Measurements from ENCODE around the gene FAT2. TPM values are rescaled to one million over a fixed set of nuclear protein-coding genes. Genes with fewer than 3 reads are reported as not detected.

The FAT2 gene
- polyA plus RNA-seq, 3 donors: not detected

DNA sequence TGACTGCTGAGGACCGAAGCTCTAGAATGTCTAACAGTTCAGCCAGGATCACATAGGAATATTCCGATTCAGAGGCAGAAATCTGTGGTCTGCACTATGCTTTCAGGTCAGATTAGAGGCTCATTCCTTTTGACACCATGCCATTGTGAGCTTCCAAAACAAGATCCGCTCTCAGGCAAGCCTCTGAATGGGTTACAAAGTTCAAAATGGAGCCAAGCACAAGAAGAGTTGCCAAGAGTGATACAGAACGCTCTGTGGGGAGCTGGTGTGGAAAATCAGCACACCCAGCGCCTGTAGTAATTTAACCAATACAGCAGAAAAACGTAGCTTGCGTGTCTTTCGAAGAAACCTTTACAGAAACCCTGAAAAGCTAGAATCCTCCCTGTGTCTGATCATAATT lies 33.3 kb upstream of the FAT2 start:
- Histone ChIP-seq H3K9ac (ENCODE audit: insufficient read depth, low read length, poor library complexity, severe bottlenecking) (no peak overlapping the region), H3K4me1 (ENCODE audit: control insufficient read depth in 1 of 2, insufficient read depth in 2 of 2, low read length in 2 of 2) (no peaks in the 10 kb centered on the region), H3K27ac (ENCODE audit: low read depth in 1 of 2, low read length in 2 of 2) (no peak overlapping the region), H3K4me2 (replicated peaks; ENCODE audit: extremely low read depth, low read length, poor library complexity, severe bottlenecking) (no peak overlapping the region), H3K36me3 (replicated peaks in 1 of 2; ENCODE audit: control insufficient read depth in 1 of 2, insufficient read depth in 2 of 2, low read length in 2 of 2) (no peaks in the 10 kb centered on the region), H4K20me1 (ENCODE audit: insufficient read depth, low read length) (no peaks in the 10 kb centered on the region), H3K4me3 (replicated peaks in 1 of 3; ENCODE audit: low read depth in 2 of 3, low read length in 3 of 3) (no peak overlapping the region), H3K79me2 (ENCODE audit: insufficient read depth, low read length) (no peaks in the 10 kb centered on the region), H3K27me3 (ENCODE audit: control insufficient read depth in 2 of 2, insufficient read depth in 2 of 2, low read length in 2 of 2) (no peaks in the 10 kb centered on the region), H3K9me3 (replicated peaks in 1 of 2; ENCODE audit: control insufficient read depth in 1 of 2, insufficient read depth in 1 of 2, low read length in 2 of 2) (no peaks in the 10 kb centered on the region), H2AFZ (ENCODE audit: insufficient read depth, low read depth, low read length, poor library complexity, severe bottlenecking) (no peak overlapping the region)
- Mint-ChIP-seq H3K27me3 (ENCODE audit: low read depth in 3 of 3) (peaks cover 6 to 14% (median 13%) of the 10 kb centered on the region in 3 donors), H3K4me3 (no peak overlapping the region), H3K27ac (no peak overlapping the region), H3K9me3 (no peaks in the 10 kb centered on the region), H3K4me1 (no peaks in the 10 kb centered on the region), H3K36me3 (no peaks in the 10 kb centered on the region)
- 96% methylated on average over 4 of the region's 8 CpGs for WGBS (ENCODE audit: insufficient coverage)
- intact Hi-C loops (cut with micrococcal nuclease): no loop called here
- DNase-seq: no peak
- TF ChIP-seq CTCF (IDR thresholded peaks at IDR 0.05): no peak

DNA sequence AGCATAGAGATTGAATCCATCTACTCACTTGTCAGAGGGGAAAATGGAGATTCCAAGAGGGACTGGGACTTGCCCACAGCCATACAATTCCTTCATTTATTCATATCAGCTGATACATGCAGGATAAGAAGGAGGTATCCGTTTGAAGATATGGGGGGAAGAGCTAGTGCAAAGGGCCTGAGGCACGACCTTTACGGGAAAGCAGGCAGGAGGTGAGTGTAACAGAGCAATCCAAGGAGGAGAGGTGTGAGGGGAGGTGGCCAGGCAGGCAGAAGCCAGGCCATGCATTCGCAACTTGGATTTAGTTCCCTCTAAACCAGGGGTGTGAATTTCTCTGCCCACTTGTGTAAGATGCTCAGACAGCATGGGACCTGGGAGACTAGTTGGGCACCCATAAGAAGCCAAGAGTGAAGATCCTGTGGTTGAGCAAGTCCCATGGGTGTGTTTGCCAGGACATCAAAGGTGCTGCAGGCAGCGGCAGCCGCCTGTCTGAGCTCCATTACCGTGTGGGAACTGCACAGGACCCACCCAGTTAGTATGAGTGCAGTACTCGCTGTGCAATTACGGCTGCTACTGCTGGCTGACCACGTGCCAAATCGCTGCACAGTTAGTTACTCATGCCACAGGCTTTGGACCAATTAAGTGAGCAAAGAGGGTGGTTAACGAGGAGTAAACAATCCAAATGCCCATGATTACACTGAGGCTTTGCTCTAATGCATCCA lies 31.4 kb upstream of the FAT2 start:
- H3K27me3 ChIP-seq (ENCODE audit: control insufficient read depth in 2 of 2, insufficient read depth in 2 of 2, low read length in 2 of 2): no peaks in the 10 kb centered on the region
- H3K4me3 ChIP-seq (replicated peaks in 1 of 3; ENCODE audit: low read depth in 2 of 3, low read length in 3 of 3): no peak overlapping the region
- peaks cover 6 to 11% (median 10%) of the 10 kb centered on the region in 3 donors for H3K27me3 Mint-ChIP-seq (ENCODE audit: low read depth in 3 of 3)
- H3K9ac ChIP-seq (ENCODE audit: insufficient read depth, low read length, poor library complexity, severe bottlenecking): no peak overlapping the region
- no peak overlapping the region for H3K4me2 ChIP-seq (replicated peaks; ENCODE audit: extremely low read depth, low read length, poor library complexity, severe bottlenecking)
- H2AFZ ChIP-seq (ENCODE audit: insufficient read depth, low read depth, low read length, poor library complexity, severe bottlenecking): no peak overlapping the region
- no peaks in the 10 kb centered on the region for H3K79me2 ChIP-seq (ENCODE audit: insufficient read depth, low read length)
- no peaks in the 10 kb centered on the region for H3K9me3 ChIP-seq (replicated peaks in 1 of 2; ENCODE audit: control insufficient read depth in 1 of 2, insufficient read depth in 1 of 2, low read length in 2 of 2)
- no peak for DNase-seq
- H3K27ac Mint-ChIP-seq: no peak overlapping the region
- H3K36me3 ChIP-seq (replicated peaks in 1 of 2; ENCODE audit: control insufficient read depth in 1 of 2, insufficient read depth in 2 of 2, low read length in 2 of 2): no peaks in the 10 kb centered on the region
- no peaks in the 10 kb centered on the region for H3K36me3 Mint-ChIP-seq
- no peaks in the 10 kb centered on the region for H3K4me1 ChIP-seq (ENCODE audit: control insufficient read depth in 1 of 2, insufficient read depth in 2 of 2, low read length in 2 of 2)
- no peaks in the 10 kb centered on the region for H4K20me1 ChIP-seq (ENCODE audit: insufficient read depth, low read length)
- 90% methylated on average over 10 of the region's 12 CpGs for whole genome bisulfite sequencing (ENCODE audit: insufficient coverage)
- H3K9me3 Mint-ChIP-seq: peaks cover 0 to 1% (median 0%) of the 10 kb centered on the region in 7 donors
- no peak overlapping the region for H3K27ac ChIP-seq (ENCODE audit: low read depth in 1 of 2, low read length in 2 of 2)
- TF ChIP-seq CTCF (IDR thresholded peaks at IDR 0.05): no peak
- intact Hi-C loops (cut with micrococcal nuclease): no loop called here
- H3K4me3 Mint-ChIP-seq: no peak overlapping the region
- H3K4me1 Mint-ChIP-seq: no peaks in the 10 kb centered on the region
